HepG2 (cell line): Measurements from ENCODE around the gene ZFPM1. TPM values are rescaled to one million over a fixed set of nuclear protein-coding genes. Genes with fewer than 3 reads are reported as not detected.

Experiments used
- ARID5B ChIP-seq: IDR thresholded peaks from 2 replicates; pipeline ENCODE4 v1.4.0; 2020; ENCODE audit warnings: mild to moderate bottlenecking, missing genetic modification reagents
- DMAP1 ChIP-seq: IDR thresholded peaks from 2 replicates; pipeline ENCODE4 v1.6.1; 2016
- HMGXB3 ChIP-seq: sonication (generic); formaldehyde crosslinking; IDR thresholded peaks from 2 replicates; pipeline ENCODE4 v1.4.0; 2020; ENCODE audit warnings: missing genetic modification reagents, borderline replicate concordance
- NFATC3 ChIP-seq: sonication (generic); formaldehyde crosslinking; IDR thresholded peaks from 2 replicates; pipeline ENCODE4 v1.5.1; 2020; ENCODE audit warnings: mild to moderate bottlenecking, missing genetic modification reagents
- PRPF4 ChIP-seq: fragments of 200-400 bp; formaldehyde crosslinking; IDR thresholded peaks from 2 replicates; pipeline ENCODE4 v1.6.1; 2016; ENCODE audit warnings: low read length, low read depth; ENCODE audit not compliant: poor library complexity, severe bottlenecking
- RNF2 ChIP-seq: fragments of 450-650 bp; conservative IDR thresholded peaks from 2 replicates; pipeline ENCODE4 v1.6.1; 2016; ENCODE audit warnings: low read depth
- RXRA ChIP-seq: sonication (generic); formaldehyde crosslinking; IDR thresholded peaks from 2 replicates; pipeline ENCODE4 v1.5.1; 2020; ENCODE audit warnings: missing genetic modification reagents
- ZBTB20 ChIP-seq: sonication (generic); formaldehyde crosslinking; IDR thresholded peaks from 2 replicates; pipeline ENCODE4 v1.8.1; 2023; ENCODE audit warnings: missing genetic modification reagents, low read depth, mild to moderate bottlenecking, borderline replicate concordance
- ZBTB38 ChIP-seq: sonication (generic); formaldehyde crosslinking; IDR thresholded peaks from 2 replicates; pipeline ENCODE4 v1.5.1; 2020; ENCODE audit warnings: mild to moderate bottlenecking, missing genetic modification reagents
- ZKSCAN8 ChIP-seq: IDR thresholded peaks from 2 replicates; pipeline ENCODE4 v1.6.1; 2016; ENCODE audit warnings: borderline replicate concordance, missing genetic modification reagents, missing compliant biosample characterization
- ZNF20 ChIP-seq: sonication (generic); formaldehyde crosslinking; IDR thresholded peaks from 2 replicates; pipeline ENCODE4 v1.4.0; 2020; ENCODE audit warnings: mild to moderate bottlenecking, moderate library complexity, missing genetic modification reagents
- ZNF609 ChIP-seq: sonication (generic); formaldehyde crosslinking; IDR thresholded peaks from 2 replicates; pipeline ENCODE4 v1.4.0; 2020; ENCODE audit warnings: mild to moderate bottlenecking, missing genetic modification reagents, borderline replicate concordance
- polyA plus RNA-seq, 8 experiments: library from polyadenylated mRNA; depleted of rRNA in 3 of 8; stranded (reverse) in 7 of 8; unstranded in 1 of 8; fragments of >200 nt; fragmentation: Illumina TruSeq in 4 of 8; extraction: Trizol in 4 of 8; gene quantifications; 2 replicates each; pipeline versions ENCODE4 v1.2.1 to v1.2.3, GENCODE V29; 2011 to 2016; ENCODE audit warnings: low read depth in 4 of 8, missing spikeins in 1 of 8, mixed read lengths in 1 of 8; ENCODE audit not compliant: insufficient read depth in 1 of 8
- total RNA-seq, 5 experiments: library from RNA; depleted of rRNA; stranded (reverse); fragments of >200 nt; fragmentation: Illumina TruSeq; extraction: Trizol; gene quantifications; 2 replicates each; pipeline ENCODE4 v1.2.3, GENCODE V29; 2016; ENCODE audit warnings: low read depth in 1 of 5

Gene ZFPM1
- total and polyA plus RNA-seq, 2 of the 13 experiments (the other 11 are each of a cell fraction or from before 2014, with no cell fraction given): 1.3 to 3.8 TPM

- TF ChIP-seq ARID5B (CRISPR knock-in tag) (peak; percentile 99), ZBTB38 (CRISPR knock-in tag) (peak; percentile 100), ZKSCAN8 (peak; percentile 99), ZNF20 (peak; percentile 100), NFATC3 (peak; percentile 100), ZNF609 (peak; percentile 98), HMGXB3 (CRISPR knock-in tag) (peak; percentile 98), DMAP1 (CRISPR knock-in tag) (peak; percentile 98), PRPF4 (no peak), RXRA (CRISPR knock-in tag) (peak; percentile 97), ZBTB20 (CRISPR knock-in tag) (peak; percentile 100), RNF2 (peak; percentile 100)
Observed at GRCh38 chr16:88487920-88488851, 35.1 kb downstream of the ZFPM1 start (continued).
